Mesenchymal stem cell (in vitro differentiated cells and primary cell): ENCODE data around the gene PATL1.
"Not testable (repeated sequence)": the region's sequence is repeated elsewhere in the genome, so short reads cannot be mapped to it uniquely, and the experiment has no call there.

Experiments
- DNase-seq: peaks from one replicate; pipeline ENCODE4 v3.0.0-alpha.2; 2013
- H2AFZ ChIP-seq: one replicate; pipeline ENCODE4 v1.6.1; 2013; ENCODE audit warnings: low read depth, mild to moderate bottlenecking, control low read depth, inconsistent platforms, low read length, moderate library complexity
- H2AK5ac ChIP-seq: 2 replicates; pipeline ENCODE4 v1.6.1; 2013; ENCODE audit warnings: low read length, moderate library complexity, mild to moderate bottlenecking, inconsistent platforms; ENCODE audit not compliant: severe bottlenecking
- H2BK120ac ChIP-seq: one replicate; pipeline ENCODE4 v1.6.1; 2013; ENCODE audit warnings: low read depth, mild to moderate bottlenecking, inconsistent platforms, low read length, moderate library complexity
- H2BK12ac ChIP-seq, 2 experiments: one replicate each; pipeline ENCODE4 v1.6.1; 2013; ENCODE audit warnings: inconsistent platforms in 2 of 2, low read length in 2 of 2, mild to moderate bottlenecking in 2 of 2, moderate library complexity in 2 of 2, control low read depth in 1 of 2
- H2BK15ac ChIP-seq: one replicate; pipeline ENCODE4 v1.6.1; 2013; ENCODE audit warnings: mild to moderate bottlenecking, low read depth, inconsistent platforms; ENCODE audit not compliant: poor library complexity, severe bottlenecking
- H2BK5ac ChIP-seq: 2 replicates; pipeline ENCODE4 v1.6.1; 2013; ENCODE audit warnings: low read depth, mild to moderate bottlenecking, low read length, control low read depth, inconsistent platforms; ENCODE audit not compliant: poor library complexity, severe bottlenecking
- H3K14ac ChIP-seq, 2 experiments: one replicate each; pipeline ENCODE4 v1.6.1; 2013; ENCODE audit warnings: inconsistent platforms in 2 of 2, low read length in 2 of 2, control low read depth in 1 of 2, mild to moderate bottlenecking in 1 of 2, moderate library complexity in 1 of 2
- H3K18ac ChIP-seq, 2 experiments: one replicate each; pipeline ENCODE4 v1.6.1; 2013; ENCODE audit warnings: inconsistent platforms in 2 of 2, low read length in 2 of 2, control low read depth in 1 of 2, low read depth in 1 of 2, mild to moderate bottlenecking in 1 of 2
- H3K23ac ChIP-seq, 2 experiments: one replicate each; pipeline ENCODE4 v1.6.1; 2013; ENCODE audit warnings: inconsistent platforms in 2 of 2, low read length in 2 of 2, mild to moderate bottlenecking in 2 of 2, moderate library complexity in 2 of 2, control low read depth in 1 of 2
- H3K27ac ChIP-seq: 2 replicates; pipeline ENCODE4 v1.5.1; 2013; ENCODE audit warnings: mild to moderate bottlenecking, moderate library complexity, low read length, control low read depth, inconsistent platforms; ENCODE audit not compliant: poor library complexity, severe bottlenecking
- H3K27me3 ChIP-seq, 2 experiments: 2 replicates each; pipeline versions ENCODE4 v1.6.1 to v1.7.0; 2013; ENCODE audit warnings: low read length in 2 of 2, mild to moderate bottlenecking in 2 of 2, moderate library complexity in 2 of 2, control low read depth in 1 of 2, inconsistent platforms in 1 of 2; ENCODE audit not compliant: control insufficient read depth in 1 of 2, insufficient read depth in 1 of 2
- H3K36me3 ChIP-seq, 2 experiments: 2 replicates each; pipeline versions ENCODE4 v1.6.1 to v1.7.0; 2013; ENCODE audit warnings: low read length in 2 of 2, control low read depth in 1 of 2, inconsistent platforms in 1 of 2, low read depth in 1 of 2, mild to moderate bottlenecking in 1 of 2; ENCODE audit not compliant: insufficient read depth in 2 of 2, control insufficient read depth in 1 of 2
- H3K4ac ChIP-seq, 2 experiments: one replicate each; pipeline ENCODE4 v1.6.1; 2013; ENCODE audit warnings: inconsistent platforms in 2 of 2, low read length in 2 of 2, mild to moderate bottlenecking in 2 of 2, moderate library complexity in 2 of 2, control low read depth in 1 of 2, low read depth in 1 of 2
- H3K4me1 ChIP-seq: 2 replicates; pipeline ENCODE4 v1.6.1; 2013; ENCODE audit warnings: low read depth, low read length, control low read depth; ENCODE audit not compliant: control insufficient read depth, insufficient read depth
- H3K4me2 ChIP-seq: 2 replicates; pipeline ENCODE4 v1.6.1; 2013; ENCODE audit warnings: low read length, mild to moderate bottlenecking, inconsistent platforms; ENCODE audit not compliant: poor library complexity, severe bottlenecking
- H3K4me3 ChIP-seq, 2 experiments: 2 replicates each; pipeline versions ENCODE4 v1.5.1 to v1.7.0; 2013; ENCODE audit warnings: low read length in 2 of 2, mild to moderate bottlenecking in 2 of 2, control low read depth in 1 of 2, low read depth in 1 of 2; ENCODE audit not compliant: insufficient read depth in 1 of 2
- H3K79me1 ChIP-seq: replicated peaks from 2 replicates; pipeline ENCODE4 v1.6.1; 2013; ENCODE audit warnings: mild to moderate bottlenecking, control low read depth, low read length, inconsistent platforms; ENCODE audit not compliant: poor library complexity, severe bottlenecking
- H3K9ac ChIP-seq: 2 replicates; pipeline ENCODE4 v1.7.0; 2013; ENCODE audit warnings: mild to moderate bottlenecking, low read length, moderate library complexity
- H3K9me3 ChIP-seq: 2 replicates; pipeline ENCODE4 v1.7.0; 2013; ENCODE audit warnings: mild to moderate bottlenecking, low read length; ENCODE audit not compliant: control insufficient read depth
- H4K8ac ChIP-seq: one replicate; pipeline ENCODE4 v1.6.1; 2013; ENCODE audit warnings: inconsistent platforms, mild to moderate bottlenecking, low read length, moderate library complexity
- H4K91ac ChIP-seq: one replicate; pipeline ENCODE4 v1.6.1; 2013; ENCODE audit warnings: mild to moderate bottlenecking, low read length, inconsistent platforms
- WGBS: methylation state at CpG from one replicate; pipeline ENCODE4 v1.1.7; 2013; ENCODE audit warnings: mixed read lengths; 5-methylcytosine and 5-hydroxymethylcytosine counted together

The PATL1 gene

GRCh38 chr11:59629996-59630395, 38.8 kb downstream of the PATL1 start:
- H3K27me3 ChIP-seq, result no peaks in the 10 kb centered on the region
- no peaks in the 10 kb centered on the region for H3K79me1 ChIP-seq
- no peak overlapping the region for H2AK5ac ChIP-seq

GRCh38 chr11:59626969-59627368, 41.9 kb downstream of the PATL1 start:
- H3K14ac ChIP-seq, H2AK5ac ChIP-seq, H2BK5ac ChIP-seq, H3K23ac ChIP-seq, H3K4me1 ChIP-seq, H3K4me3 ChIP-seq, H3K79me1 ChIP-seq, H3K9ac ChIP-seq, H3K9me3 ChIP-seq, H4K8ac ChIP-seq, H3K18ac ChIP-seq, H2BK15ac ChIP-seq, H3K27ac ChIP-seq, H2AFZ ChIP-seq, H3K4me2 ChIP-seq, H3K4ac ChIP-seq, H2BK12ac ChIP-seq, H3K27me3 ChIP-seq, H4K91ac ChIP-seq, H2BK120ac ChIP-seq: not testable (repeated sequence)
- DNase-seq, result peak; percentile 9
- 100% methylated on average over 3 of the region's 4 CpGs for WGBS
- H3K36me3 ChIP-seq, result peaks cover 3 to 19% of the 10 kb centered on the region in 2 experiments

More at GRCh38 chr11:59629996-59630395, 38.8 kb downstream of the PATL1 start:
- Histone ChIP-seq H3K18ac (no peak overlapping the region), H3K4ac (no peak overlapping the region), H3K14ac (no peak overlapping the region), H2BK15ac (no peak overlapping the region), H3K36me3 (peaks cover 5 to 23% of the 10 kb centered on the region in 2 experiments), H3K4me3 (no peak overlapping the region), H2BK120ac (no peak overlapping the region), H3K9ac (no peak overlapping the region), H2BK12ac (no peak overlapping the region), H3K27ac (no peak overlapping the region), H3K23ac (no peak overlapping the region), H4K8ac (no peak overlapping the region), H4K91ac (no peak overlapping the region), H2AFZ (no peak overlapping the region), H3K9me3 (no peaks in the 10 kb centered on the region), H3K4me1 (peaks cover 2% of the 10 kb centered on the region), H3K4me2 (no peak overlapping the region), H2BK5ac (no peak overlapping the region)
- DNase-seq, result no peak

DNA sequence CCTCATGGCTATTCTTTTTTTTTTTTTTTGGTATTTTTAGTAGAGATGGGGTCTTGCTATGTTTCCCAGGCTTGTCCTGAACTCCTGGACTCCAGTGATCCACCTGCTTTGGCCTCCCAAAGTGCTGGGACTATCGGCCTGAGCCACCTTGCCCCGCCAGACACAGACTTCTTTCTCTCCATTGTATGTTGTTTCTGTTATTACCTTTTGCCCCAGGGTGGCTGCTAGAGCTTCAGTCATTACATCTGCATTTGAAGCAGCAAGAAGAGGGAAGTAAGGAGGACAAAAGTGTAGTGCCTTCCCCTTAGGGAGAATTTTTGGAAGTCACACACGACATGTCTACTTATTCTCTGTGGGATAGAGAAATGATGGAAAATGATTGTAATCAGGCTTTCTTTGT, 43.1 kb downstream of the PATL1 start:
- Histone ChIP-seq H3K23ac (no peak overlapping the region), H2BK12ac (no peak overlapping the region), H3K79me1 (no peaks in the 10 kb centered on the region), H3K27ac (no peak overlapping the region), H3K18ac (no peak overlapping the region), H3K9me3 (no peaks in the 10 kb centered on the region), H3K4me1 (peaks cover 2% of the 10 kb centered on the region), H3K4ac (no peak overlapping the region), H3K9ac (no peak overlapping the region), H4K91ac (no peak overlapping the region), H3K14ac (no peak overlapping the region), H2AK5ac (no peak overlapping the region), H2BK15ac (no peak overlapping the region), H3K4me2 (no peak overlapping the region), H3K36me3 (peaks cover 3 to 16% of the 10 kb centered on the region in 2 experiments), H2BK120ac (no peak overlapping the region), H2AFZ (no peak overlapping the region), H3K4me3 (no peak overlapping the region), H3K27me3 (no peaks in the 10 kb centered on the region), H4K8ac (no peak overlapping the region), H2BK5ac (no peak overlapping the region)
- no peak for DNase-seq
- 93% methylated on average over 3 of the region's 3 CpGs for WGBS

DNA sequence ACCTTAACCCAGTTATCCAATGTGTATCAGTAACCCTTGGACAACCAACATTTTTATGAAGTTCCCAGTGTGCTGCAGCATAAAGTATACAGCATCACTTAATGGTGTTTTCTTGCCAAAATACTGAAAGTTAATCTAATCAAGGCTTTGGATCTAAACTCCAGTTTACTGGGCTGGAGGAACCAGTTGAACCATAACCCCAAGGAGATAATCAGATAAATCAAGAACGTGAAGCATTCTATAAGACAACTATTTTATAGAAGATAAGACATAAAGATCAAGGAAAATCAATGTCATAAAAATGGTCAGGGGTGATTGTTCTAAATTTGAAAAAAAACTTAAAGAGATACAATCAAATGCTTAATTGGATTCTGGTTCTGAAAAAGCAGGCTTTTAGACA, 51.0 kb downstream of the PATL1 start:
- Histone ChIP-seq H2BK5ac (no peak overlapping the region), H3K79me1 (peaks cover 3% of the 10 kb centered on the region), H4K8ac (no peak overlapping the region), H3K9me3 (no peaks in the 10 kb centered on the region), H3K27me3 (no peaks in the 10 kb centered on the region), H2AK5ac (no peak overlapping the region), H3K9ac (no peak overlapping the region), H3K14ac (no peak overlapping the region), H3K4ac (no peak overlapping the region), H3K23ac (no peak overlapping the region), H3K4me3 (no peak overlapping the region), H3K4me1 (peaks cover 4% of the 10 kb centered on the region), H2BK15ac (no peak overlapping the region), H4K91ac (no peak overlapping the region), H3K18ac (no peak overlapping the region), H3K27ac (no peak overlapping the region), H2BK12ac (no peak overlapping the region), H2AFZ (no peak overlapping the region), H2BK120ac (no peak overlapping the region), H3K4me2 (no peak overlapping the region), H3K36me3 (peaks cover 0 to 5% of the 10 kb centered on the region in 2 experiments)
- DNase-seq, result no peak
- no CpG with 5 or more reads among the region's 1 CpG for WGBS
